ENCODE data around the gene LPCAT2. TPM values are rescaled to one million over a fixed set of nuclear protein-coding genes. Genes with fewer than 3 reads are reported as not detected.
"Not testable (repeated sequence)": the region's sequence is repeated elsewhere in the genome, so short reads cannot be mapped to it uniquely, and the experiment has no call there.

The LPCAT2 gene
- total RNA-seq, 3 donors from 2014 or later = 0.18 to 1.5 (median 0.79) TPM

DNA sequence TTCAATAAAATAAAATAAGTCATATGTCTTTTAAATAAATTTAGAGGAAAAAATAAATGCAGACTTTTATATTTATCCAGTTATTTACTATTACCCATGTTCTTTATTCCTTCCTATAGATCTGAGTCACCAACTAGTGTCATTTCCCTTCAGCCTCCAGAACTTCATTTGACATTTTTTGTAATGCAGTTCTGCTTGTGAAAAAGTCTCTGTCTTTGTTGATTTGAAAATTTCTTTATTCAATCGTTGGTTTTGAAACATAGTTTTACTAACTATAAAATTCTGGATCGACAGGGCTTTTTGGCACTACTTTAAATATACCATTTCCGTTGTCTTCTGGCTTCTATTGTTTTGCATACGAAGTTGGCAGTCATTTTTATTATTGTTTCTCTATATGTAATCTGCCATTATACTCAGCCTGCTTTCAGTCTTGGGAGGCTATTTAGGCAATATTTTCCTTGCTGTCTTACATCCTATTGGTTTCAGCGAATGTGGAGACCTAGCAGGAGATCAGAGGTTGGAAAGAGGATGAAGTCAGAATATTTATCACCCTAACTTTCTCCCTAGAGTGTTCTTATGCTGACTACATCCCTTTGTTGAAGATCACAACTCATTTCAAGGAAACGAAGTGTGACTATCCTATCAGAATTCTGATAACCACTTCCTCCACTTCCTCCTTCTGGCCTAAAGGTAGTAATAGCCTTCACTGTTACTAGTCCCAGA lies 104.9 kb downstream of the LPCAT2 start:
- no peaks in the 10 kb centered on the region for H3K4me1 Mint-ChIP-seq (ENCODE audit: low read depth)
- ATAC-seq (no peak), DNase-seq (no peak)

DNA sequence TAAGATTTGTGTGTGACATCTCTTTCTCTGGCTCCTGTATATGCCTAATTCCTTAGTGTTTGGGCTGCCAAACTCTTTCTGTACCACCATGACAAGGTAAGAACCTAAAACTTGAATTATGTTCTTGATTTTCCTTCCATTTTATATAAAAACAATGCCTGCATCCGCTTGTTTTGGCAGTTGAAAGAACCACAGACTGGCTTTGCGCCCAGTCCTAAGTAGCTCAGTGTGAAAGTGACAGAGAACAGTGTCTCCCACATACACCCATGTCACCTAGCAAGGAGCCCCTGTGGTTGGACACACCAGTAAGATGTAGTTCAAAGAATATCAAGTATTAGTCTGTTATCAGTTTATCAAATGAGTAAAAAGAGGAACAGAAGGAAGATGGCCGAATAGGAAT lies 106.2 kb downstream of the LPCAT2 start:
- peaks cover 10% of the 10 kb centered on the region for H3K27me3 Mint-ChIP-seq (ENCODE audit: low read depth)

More for the DNA sequence above, 104.9 kb downstream of the LPCAT2 start:
- Mint-ChIP-seq H3K36me3 (ENCODE audit: insufficient read depth) (no peaks in the 10 kb centered on the region), H3K4me3 (no peak overlapping the region), H3K27me3 (ENCODE audit: low read depth) (peaks cover 10% of the 10 kb centered on the region), H3K9me3 (peaks cover 5% of the 10 kb centered on the region)

DNA sequence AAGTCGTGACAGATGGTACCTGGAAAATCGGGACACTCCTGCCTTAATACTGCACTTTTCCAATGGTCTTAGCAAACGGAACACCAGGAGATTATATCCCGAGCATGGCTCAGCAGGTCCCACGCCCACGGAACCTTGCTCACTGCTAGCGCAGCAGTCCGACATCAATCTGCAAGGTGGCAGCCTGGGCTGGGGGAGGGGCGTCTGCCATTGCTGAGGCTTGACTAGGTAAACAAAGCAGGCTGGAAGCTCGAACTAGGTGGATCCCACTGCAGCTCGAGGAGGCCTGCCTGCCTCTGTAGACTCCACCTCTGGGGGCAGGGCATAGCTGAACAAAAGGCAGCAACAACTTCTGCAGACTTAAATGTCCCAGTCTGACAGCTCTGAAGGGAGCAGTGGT lies 106.8 kb downstream of the LPCAT2 start:
- H3K27me3 Mint-ChIP-seq (ENCODE audit: low read depth); ATAC-seq; H3K9me3 Mint-ChIP-seq; H3K36me3 Mint-ChIP-seq (ENCODE audit: insufficient read depth); DNase-seq; H3K4me1 Mint-ChIP-seq (ENCODE audit: low read depth); H3K4me3 Mint-ChIP-seq: not testable (repeated sequence)

More for the DNA sequence above, 106.2 kb downstream of the LPCAT2 start:
- Mint-ChIP-seq H3K4me1 (ENCODE audit: low read depth) (no peaks in the 10 kb centered on the region), H3K36me3 (ENCODE audit: insufficient read depth) (no peaks in the 10 kb centered on the region), H3K9me3 (peaks cover 5% of the 10 kb centered on the region), H3K4me3 (no peak overlapping the region)
- ATAC-seq (no peak), DNase-seq (no peak)

DNA sequence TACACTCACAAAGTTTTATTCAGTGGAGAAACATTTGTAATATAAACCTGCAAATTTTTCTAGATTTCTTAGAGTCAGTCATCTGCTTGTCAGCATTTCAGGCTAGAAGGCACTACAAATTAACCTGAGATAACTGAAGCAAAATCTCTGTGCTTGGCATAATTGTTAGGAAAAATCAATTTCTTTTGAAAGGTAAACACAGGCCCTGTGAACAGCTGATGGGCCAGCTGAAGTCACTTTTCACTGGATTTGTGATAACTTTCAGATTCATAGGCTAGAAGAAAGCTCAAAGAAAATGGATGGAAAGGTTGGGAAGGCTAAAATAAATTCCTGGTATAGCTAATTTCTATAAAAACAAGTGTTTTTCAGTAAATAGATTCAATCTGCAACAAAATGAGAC lies 112.9 kb downstream of the LPCAT2 start:
- Mint-ChIP-seq H3K4me1 (ENCODE audit: low read depth) (no peaks in the 10 kb centered on the region), H3K4me3 (no peak overlapping the region), H3K9me3 (peaks cover 5% of the 10 kb centered on the region), H3K27me3 (ENCODE audit: low read depth) (peaks cover 2% of the 10 kb centered on the region), H3K36me3 (ENCODE audit: insufficient read depth) (no peaks in the 10 kb centered on the region)
- DNase-seq (no peak), ATAC-seq (no peak)

DNA sequence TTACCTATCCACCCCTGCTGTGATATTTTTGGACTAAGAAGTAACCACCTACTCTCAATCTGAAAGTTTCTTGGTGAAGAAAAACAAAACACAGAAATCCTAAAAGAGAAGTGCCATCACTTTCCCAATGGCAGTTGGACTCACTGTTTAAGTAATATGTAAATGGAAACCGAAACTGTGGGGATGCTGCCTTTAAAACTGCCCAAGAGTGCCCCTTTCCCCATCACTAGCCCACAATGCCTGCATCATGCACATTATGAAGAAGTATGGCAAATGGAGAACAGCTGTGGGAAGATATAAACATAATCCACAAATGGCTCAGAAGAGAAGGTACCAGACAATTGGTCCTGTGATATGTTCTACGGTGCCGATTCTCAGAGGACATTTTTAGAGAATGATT lies 113.4 kb downstream of the LPCAT2 start:
- no peak overlapping the region for H3K4me3 Mint-ChIP-seq
- no peaks in the 10 kb centered on the region for H3K4me1 Mint-ChIP-seq (ENCODE audit: low read depth)
- peaks cover 4% of the 10 kb centered on the region for H3K9me3 Mint-ChIP-seq
- ATAC-seq (no peak), DNase-seq (no peak)
- H3K36me3 Mint-ChIP-seq (ENCODE audit: insufficient read depth) = no peaks in the 10 kb centered on the region
- peaks cover 1% of the 10 kb centered on the region for H3K27me3 Mint-ChIP-seq (ENCODE audit: low read depth)

DNA sequence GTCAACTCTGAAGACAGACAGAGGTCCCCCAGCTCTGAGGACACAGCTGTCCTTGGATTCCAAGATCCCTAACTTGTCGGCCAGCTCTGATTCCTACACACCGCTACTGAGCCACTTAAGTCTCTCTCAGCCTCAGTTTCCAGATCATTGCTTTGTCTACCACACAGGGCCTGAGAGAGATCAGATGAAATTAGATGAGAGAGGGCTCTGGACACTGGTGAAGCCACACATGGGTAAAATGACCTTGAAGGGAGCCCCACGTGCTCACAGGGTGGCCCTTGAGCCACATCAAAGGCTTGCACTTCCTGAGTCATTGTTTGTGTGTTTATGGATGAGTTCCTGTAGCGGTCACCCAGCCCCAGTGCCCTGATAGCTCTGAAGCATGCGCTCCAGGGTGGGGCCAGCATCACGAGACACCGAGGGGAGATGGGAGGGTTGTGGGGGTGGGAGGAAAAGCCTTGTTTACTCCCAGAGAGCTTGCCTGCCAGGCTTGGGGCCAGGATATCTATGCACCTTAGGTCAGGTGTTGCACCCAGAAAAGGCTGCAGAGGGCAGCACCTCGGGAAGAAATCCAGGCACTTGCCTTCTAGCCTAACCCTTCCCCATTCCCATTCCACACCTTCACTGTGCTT lies 114.2 kb downstream of the LPCAT2 start:
- Mint-ChIP-seq H3K4me3 (no peak overlapping the region), H3K27me3 (ENCODE audit: low read depth) (no peaks in the 10 kb centered on the region), H3K9me3 (peaks cover 4% of the 10 kb centered on the region), H3K4me1 (ENCODE audit: low read depth) (no peaks in the 10 kb centered on the region), H3K36me3 (ENCODE audit: insufficient read depth) (no peaks in the 10 kb centered on the region)
- no peak for ATAC-seq
- no peak for DNase-seq

DNA sequence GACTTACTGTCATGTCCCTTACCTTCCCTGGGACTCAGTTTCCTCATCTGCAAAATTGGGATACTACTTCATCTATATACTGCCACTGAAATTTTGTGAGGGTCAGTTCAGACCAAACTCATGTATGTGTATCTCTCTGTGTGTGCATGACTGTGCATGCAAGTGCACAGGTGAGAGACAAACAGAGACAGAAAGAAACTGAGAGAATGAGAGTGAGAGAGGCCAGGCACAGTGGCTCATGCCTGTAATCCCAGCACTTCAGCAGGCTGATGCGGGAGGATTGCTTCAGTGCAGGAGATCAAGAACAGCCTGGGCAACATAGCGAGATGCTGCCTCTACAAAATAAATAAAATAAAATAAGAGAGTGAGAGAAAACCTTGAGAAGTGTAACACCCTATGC lies 114.8 kb downstream of the LPCAT2 start:
- no peaks in the 10 kb centered on the region for H3K36me3 Mint-ChIP-seq (ENCODE audit: insufficient read depth)
- H3K27me3 Mint-ChIP-seq (ENCODE audit: low read depth) = no peaks in the 10 kb centered on the region
- no peak overlapping the region for H3K4me3 Mint-ChIP-seq
- H3K9me3 Mint-ChIP-seq = peaks cover 4% of the 10 kb centered on the region
- DNase-seq = no peak
- no peaks in the 10 kb centered on the region for H3K4me1 Mint-ChIP-seq (ENCODE audit: low read depth)
- ATAC-seq = no peak

DNA sequence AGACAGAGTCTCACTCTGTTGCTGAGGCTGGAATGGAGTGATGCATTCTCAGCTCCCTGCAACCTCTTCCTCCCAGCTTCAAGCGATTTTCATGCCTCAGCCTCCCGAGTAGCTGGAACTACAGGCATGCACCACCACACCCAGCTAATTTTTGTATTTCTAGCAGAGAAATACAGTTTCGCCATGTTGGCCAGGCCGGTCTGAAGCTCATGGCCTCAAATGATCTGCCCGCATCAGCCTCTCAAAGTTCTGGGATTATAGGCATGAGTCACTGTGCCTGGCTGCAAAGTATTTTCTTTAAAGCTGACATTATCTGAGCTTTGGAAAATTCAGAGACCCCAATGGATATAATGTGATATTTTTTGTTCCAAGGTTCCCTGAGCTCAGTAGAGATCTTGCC lies 115.8 kb downstream of the LPCAT2 start:
- Mint-ChIP-seq H3K9me3 (peaks cover 4% of the 10 kb centered on the region), H3K36me3 (ENCODE audit: insufficient read depth) (no peaks in the 10 kb centered on the region), H3K4me1 (ENCODE audit: low read depth) (no peaks in the 10 kb centered on the region), H3K4me3 (no peak overlapping the region), H3K27me3 (ENCODE audit: low read depth) (no peaks in the 10 kb centered on the region)
- DNase-seq = no peak
- no peak for ATAC-seq

DNA sequence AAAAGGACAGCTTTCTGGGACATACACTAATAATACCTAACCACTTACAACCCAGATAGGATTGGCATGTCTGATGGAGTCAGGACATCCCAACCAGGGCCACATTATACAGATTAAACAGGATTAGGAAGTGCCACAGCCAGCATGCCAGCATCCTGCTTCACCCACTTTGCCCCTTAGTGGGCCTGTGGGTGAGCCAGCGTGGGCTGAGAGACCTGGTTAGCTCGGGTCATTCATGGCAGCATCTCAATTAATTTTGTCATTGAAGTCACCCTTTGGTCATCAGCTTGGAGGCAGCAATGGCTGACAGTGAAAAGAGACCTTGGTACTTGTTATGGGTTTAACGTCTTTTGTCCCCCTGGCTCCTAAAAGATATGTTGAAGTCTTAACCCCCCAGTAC lies 117.0 kb downstream of the LPCAT2 start:
- H3K27me3 Mint-ChIP-seq (ENCODE audit: low read depth) = no peaks in the 10 kb centered on the region
- no peaks in the 10 kb centered on the region for H3K4me1 Mint-ChIP-seq (ENCODE audit: low read depth)
- no peak overlapping the region for H3K4me3 Mint-ChIP-seq
- DNase-seq (no peak), ATAC-seq (no peak)
- no peaks in the 10 kb centered on the region for H3K36me3 Mint-ChIP-seq (ENCODE audit: insufficient read depth)
- peaks cover 4% of the 10 kb centered on the region for H3K9me3 Mint-ChIP-seq

DNA sequence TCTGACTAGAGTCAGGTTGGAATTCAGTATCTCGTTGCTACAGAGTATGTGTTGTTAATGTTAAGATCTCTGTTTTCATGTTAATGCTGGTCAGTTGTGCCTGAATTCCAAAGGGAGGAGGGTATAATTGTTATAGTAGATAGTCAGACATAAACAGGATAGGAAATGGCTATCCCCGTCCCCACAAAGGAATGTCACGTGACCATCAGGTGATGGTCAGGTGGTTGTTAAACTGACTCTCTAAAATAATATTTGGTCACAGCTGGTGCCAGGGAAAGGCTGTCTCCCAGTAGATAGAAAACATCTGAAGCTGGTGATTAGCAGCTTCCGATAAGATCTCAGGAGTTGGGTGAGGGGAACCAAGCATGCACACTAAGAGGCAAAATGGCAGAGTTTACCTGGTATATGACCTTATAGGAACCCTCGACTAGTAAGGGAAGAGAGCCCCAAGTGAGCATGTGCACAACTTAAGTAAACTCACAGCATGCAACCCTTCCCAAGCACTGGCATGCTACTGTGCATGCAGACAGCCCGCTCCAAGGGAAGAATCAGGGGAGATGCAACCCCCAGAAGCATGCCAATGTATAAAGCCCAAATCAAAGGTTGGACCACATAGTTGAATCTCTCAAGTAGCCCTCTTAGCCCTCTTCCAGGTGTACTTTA lies 119.6 kb downstream of the LPCAT2 start:
- DNase-seq = no peak
- H3K36me3 Mint-ChIP-seq (ENCODE audit: insufficient read depth) = no peaks in the 10 kb centered on the region
- no peak for ATAC-seq
- peaks cover 4% of the 10 kb centered on the region for H3K9me3 Mint-ChIP-seq
- no peak overlapping the region for H3K4me3 Mint-ChIP-seq
- H3K4me1 Mint-ChIP-seq (ENCODE audit: low read depth) = no peaks in the 10 kb centered on the region
- H3K27me3 Mint-ChIP-seq (ENCODE audit: low read depth) = peaks cover 2% of the 10 kb centered on the region

DNA sequence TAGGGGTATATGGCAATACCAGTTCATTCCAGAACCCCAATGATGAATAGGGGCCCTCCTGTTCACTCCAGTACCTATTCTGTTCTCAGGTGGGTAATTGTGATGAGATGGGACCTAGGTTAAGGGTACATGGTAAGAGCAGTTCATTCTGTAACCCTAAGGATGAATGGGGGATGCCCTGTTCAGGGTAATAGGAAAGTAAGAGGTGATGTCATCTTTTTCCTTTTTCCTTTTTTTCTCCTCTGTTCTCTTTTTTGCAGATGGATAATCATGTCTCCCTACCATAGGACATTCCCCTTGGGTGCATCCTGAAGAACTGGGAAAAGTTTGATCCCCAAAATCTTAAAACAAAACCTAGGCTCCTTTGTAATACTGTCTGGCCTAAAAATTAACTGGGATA lies 121.9 kb downstream of the LPCAT2 start:
- no peak for DNase-seq
- H3K36me3 Mint-ChIP-seq (ENCODE audit: insufficient read depth) = no peaks in the 10 kb centered on the region
- peaks cover 5% of the 10 kb centered on the region for H3K27me3 Mint-ChIP-seq (ENCODE audit: low read depth)
- no peaks in the 10 kb centered on the region for H3K9me3 Mint-ChIP-seq
- H3K4me3 Mint-ChIP-seq = no peak overlapping the region
- no peak for ATAC-seq
- no peaks in the 10 kb centered on the region for H3K4me1 Mint-ChIP-seq (ENCODE audit: low read depth)

DNA sequence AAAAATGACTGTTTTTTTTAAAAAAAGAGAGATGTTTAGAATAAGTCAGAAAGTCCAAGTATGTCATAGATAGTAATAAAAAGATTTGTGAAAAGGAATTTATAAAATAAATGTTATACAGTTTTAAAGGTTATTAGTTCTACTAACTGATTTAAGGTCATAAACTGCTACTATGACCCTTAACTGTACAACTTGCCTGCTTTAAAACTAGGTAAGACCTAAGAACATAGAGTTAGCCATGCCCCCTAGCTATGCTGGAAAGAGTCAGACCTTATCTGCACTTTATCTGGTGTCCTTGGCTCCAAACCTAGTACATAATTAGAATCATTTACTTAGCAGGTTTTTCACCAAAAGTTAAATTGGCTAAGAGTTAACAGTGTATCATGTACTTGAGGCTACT lies 123.4 kb downstream of the LPCAT2 start:
- Mint-ChIP-seq H3K9me3 (no peaks in the 10 kb centered on the region), H3K4me1 (ENCODE audit: low read depth) (no peaks in the 10 kb centered on the region), H3K27me3 (ENCODE audit: low read depth) (peaks cover 9% of the 10 kb centered on the region), H3K36me3 (ENCODE audit: insufficient read depth) (no peaks in the 10 kb centered on the region), H3K4me3 (no peak overlapping the region)
- DNase-seq = no peak
- ATAC-seq = no peak

DNA sequence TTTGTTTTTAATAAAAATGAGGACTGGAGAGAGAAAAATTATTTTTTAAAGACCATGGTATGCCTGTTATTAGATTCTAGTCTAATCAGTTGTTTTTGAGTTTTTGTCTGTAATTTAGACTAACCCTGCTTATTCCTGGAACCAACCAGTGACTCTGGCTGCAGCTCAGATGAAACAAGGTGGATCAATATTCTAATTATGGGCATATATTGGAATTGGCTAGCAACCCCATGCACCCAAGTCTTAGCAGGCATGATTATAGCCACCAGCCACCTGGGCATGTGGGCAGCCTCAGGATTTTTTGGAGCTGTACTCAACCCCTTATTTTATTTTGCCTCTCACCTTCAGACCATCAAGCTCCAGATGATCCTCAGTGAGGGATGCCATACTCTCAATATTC lies 125.3 kb downstream of the LPCAT2 start:
- no peak for DNase-seq
- Mint-ChIP-seq H3K27me3 (ENCODE audit: low read depth) (peaks cover 14% of the 10 kb centered on the region), H3K36me3 (ENCODE audit: insufficient read depth) (no peaks in the 10 kb centered on the region), H3K4me3 (no peak overlapping the region), H3K9me3 (no peaks in the 10 kb centered on the region), H3K4me1 (ENCODE audit: low read depth) (no peaks in the 10 kb centered on the region)
- no peak for ATAC-seq

Data from activated T-cell treated with anti-CD3 and anti-CD28 coated beads, Interleukin-2, amount 50 U/mL, for 4 hours (primary cell).